GM18502 (cell line): ENCODE measurements around the gene CCDC92.
"Not testable (repeated sequence)": the region's sequence is repeated elsewhere in the genome, so short reads cannot be mapped to it uniquely, and the experiment has no call there.

Experiments
- ATAC-seq: cut with Tn5 transposase; IDR thresholded peaks from one replicate; pipeline ENCODE4 v1.9.1; 2021; ENCODE audit warnings: mild to moderate bottlenecking; ENCODE audit not compliant: unreplicated experiment, poor library complexity

Gene CCDC92

DNA sequence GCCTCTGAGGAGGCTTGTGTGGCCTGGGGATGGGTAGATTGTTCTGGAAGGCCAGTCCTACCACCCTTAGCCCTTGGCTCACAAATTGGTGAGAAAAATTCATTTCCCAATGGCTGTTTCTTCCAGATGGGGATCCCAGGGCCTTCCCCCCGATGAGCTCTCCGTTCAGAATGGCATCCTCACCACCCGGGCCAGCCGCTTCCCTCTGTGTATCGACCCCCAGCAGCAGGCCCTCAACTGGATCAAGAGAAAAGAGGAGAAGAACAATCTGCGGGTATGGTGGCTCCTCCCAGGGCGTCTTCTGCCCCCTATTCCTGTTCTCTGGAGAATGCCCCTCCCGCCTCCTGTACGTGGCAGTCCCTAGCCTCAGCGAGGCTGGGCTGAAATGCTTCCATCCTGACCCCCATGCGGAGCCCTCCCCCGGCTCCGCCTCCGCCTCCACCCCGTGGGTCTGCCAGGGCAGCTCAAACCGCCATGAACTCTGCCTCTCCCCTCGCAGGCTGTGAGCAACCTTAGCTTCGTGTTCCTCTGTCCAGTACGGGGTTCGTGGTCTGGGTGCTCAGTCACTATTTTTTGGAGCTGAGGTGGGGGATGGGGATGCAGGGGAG lies 57.8 kb downstream of the CCDC92 start:
- no peak for ATAC-seq

DNA sequence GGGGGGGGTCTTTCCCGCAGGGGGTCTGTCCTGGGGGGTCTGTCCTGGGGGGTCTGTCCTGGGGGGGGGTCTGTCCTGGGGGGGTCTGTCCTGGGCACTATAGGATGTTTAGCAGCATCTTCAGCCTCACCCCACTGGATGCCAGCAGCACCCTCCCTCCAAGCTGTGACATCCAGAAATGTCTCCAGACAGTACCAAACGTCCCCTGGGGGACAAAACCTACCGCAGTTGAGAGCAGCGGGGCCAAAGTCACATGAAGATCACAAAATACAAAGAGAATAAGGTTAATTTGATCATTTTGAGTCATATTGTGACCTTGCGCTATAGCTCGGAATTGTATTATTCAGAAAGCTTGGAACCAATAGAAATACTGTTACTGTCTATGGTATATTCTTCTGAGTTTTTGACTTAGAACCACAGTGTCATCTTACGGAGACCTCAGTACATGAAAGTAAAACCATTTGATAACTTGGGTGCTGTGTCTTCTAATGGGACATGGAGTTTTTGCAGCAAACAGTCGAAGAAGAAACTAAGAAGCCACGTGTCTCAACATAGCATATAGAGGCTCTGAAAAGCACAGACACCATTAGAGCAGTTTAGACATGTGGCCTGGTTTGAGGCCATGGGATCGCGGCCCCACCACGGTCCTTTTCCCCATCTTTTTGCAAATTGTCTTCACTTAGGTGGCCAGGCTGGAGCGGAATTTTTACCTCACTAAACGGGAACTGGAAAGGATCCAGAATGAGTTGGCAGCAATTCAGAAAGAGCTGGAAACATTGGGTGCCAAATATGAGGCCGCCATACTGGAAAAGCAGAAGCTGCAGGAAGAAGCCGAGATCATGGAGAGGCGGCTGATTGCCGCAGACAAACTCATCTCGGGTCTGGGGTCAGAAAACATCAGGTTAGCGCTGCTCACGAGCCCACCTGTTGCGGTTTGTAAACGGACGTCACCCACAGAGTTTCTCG lies 59.9 kb downstream of the CCDC92 start:
- ATAC-seq, result no peak

DNA sequence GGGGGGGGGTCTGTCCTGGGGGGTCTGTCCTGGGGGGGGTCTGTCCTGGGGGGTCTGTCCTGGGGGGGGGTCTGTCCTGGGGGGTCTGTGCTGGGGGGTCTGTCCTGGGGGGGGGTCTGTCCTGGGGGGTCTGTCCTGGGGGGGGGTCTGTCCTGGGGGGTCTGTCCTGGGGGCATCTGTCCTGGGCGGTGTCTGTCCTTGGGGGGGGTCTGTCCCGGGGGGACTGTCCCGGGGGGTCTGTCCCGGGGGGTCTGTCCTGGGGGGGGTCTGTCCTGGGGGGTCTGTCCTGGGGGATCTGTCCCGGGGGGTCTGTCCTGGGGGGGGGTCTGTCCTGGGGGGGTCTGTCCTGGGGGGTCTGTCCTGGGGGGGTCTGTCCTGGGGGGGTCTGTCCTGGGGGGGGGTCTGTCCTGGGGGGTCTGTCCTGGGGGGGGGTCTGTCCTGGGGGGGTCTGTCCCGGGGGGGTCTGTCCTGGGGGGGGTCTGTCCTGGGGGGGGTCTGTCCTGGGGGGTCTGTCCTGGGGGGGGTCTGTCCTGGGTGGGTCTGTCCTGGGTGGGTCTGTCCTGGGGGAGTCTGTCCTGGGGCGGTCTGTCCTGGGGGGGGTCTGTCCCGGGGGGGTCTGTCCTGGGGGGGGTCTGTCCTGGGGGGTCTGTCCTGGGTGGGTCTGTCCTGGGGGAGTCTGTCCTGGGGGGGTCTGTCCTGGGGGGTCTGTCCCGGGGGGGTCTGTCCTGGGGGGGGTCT lies 60.8 kb downstream of the CCDC92 start:
- ATAC-seq, result not testable (repeated sequence)

DNA sequence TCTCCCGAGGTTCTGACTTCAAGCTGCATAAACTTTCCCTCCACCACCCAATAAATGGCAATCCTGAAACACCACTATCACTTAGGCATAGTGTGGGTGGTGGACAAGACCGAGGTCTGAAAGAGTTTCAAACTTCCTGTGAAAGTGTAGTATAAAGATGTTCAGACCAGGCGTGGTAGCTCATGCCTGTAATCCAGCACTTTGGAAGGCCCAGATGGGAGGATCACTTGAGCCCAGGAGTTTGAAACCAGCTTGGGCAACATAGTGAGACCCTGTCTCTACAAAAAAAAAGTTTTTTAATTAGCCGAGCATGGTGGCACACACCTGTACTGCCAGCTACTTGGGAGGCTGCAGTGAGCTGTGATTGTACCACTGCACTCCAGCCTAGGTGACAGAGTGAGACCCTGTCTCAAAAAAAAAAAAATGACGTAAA lies 61.9 kb downstream of the CCDC92 start:
- no peak for ATAC-seq

DNA sequence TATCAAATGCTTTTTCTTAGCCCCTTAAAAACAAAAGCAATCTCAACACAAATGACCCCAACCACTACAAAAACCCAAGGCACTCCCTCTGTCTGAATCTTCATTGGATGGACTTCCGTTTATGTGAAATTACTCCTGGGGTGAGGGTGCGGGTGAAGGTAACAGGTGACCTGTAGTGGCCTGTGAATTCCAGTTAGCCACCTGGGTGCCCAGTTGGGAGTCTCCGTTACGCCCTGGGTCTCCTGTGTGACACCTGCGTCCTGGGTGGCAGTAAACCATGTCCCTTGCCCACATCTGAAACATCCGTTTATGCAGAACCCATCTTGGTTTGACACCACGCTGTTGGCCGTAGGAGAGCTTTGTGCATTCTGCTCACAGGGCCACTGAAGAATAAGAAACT lies 62.6 kb downstream of the CCDC92 start:
- no peak for ATAC-seq

DNA sequence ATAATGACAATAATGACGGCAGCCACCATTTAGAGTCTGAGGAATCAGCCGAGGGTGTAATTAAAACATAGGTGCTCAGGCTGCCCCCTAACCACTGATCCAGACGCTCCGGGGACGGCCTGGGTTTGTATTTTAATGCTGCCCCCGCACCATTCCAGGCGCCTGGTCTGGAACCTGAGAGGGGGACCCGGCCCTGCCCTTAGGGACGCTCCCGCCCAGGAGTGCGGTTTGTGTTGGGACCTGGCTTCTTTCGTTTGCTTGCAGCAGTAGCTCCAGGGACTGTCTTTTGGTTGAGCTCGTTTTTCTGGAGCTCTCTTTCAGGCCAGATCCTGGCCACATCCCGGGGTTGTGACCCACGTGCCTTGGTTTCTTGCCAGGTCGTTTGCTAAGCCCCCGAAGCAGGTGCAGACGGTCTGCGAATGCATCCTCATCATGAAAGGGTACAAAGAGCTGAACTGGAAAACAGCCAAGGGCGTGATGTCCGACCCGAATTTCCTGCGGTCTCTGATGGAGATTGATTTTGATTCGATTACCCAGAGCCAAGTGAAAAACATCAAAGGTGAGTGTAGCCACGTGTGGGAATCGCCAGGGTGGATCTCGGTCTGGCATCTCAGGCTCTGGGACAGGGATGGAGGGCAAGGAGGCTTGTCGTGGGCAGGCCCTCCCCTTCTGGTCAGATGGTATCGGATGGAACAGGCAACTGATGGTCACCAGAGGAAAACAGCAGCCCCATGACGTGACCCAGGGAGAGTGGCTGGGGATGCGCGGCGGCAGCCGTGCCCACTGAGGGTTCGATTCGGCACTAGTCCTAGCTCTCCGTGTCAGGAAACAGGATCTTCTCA lies 63.5 kb downstream of the CCDC92 start:
- ATAC-seq, result no peak

DNA sequence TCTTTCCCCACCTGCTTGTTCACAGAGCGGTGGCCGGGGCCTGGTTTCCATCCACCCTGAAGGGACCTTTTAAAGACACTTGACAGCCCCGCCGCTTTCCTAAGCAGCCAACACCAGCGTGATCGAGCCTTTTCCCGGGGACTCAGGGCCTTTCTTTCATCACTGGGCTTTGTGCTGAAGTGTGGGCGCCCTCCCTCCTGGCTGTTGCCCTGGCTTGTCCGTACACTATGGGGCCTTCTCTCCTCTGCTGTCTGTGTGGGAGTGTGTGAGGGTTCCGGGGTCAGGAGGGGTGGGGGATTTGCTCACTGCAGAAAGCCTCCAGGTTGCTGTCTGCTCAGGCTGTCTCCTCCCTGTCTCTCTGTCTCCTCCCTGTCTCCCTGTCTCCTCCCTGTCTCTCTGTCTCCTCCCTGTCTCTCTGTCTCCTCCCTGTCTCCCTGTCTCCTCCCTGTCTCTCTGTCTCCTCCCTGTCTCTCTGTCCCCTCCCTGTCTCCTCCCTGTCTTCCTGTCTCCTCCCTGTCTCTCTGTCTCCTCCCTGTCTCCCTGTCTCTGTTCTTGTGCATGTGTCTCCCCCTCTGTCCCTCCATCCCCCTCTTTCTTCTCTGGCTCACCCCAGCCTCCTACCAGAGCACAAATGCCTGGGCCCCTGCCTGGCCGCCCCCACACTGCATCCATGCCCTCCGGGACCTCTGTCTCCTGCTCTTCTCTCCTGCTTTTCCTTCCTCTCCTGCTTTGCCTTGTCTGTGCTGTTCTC lies 64.7 kb downstream of the CCDC92 start:
- no peak for ATAC-seq

DNA sequence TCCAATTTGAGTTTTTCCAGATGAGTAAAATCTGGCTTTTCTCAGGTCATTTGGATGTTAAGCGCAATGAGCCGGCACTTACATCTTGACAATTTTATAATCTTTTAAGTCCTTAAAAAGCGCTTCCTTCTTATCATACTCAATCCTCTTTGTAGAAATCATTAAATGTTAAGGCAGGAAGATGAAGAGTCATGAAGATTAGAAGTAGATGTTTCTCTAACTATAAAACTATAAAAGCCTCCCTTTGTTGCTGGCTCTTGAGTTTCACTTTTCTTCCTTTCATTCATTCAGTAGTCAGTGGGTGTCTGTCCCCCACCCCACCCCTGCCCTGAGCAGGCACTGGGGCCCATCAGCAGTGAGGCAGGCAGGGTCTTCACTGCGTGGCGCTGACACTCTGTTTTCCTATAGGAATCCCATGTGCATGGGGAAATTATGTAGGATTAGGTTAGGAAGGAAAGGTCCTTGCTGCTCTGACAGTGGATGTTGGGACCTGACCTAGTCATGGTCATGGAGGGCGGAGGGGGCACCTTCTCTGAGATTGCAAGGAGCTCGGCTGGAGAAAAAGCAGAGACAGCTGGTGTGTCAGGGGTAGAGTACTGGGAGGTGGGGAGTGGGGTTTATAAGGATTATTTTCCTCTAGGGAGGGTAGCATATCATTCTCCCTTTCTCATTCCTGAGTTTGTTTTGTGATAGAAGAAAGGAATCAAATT lies 65.8 kb downstream of the CCDC92 start:
- no peak for ATAC-seq

DNA sequence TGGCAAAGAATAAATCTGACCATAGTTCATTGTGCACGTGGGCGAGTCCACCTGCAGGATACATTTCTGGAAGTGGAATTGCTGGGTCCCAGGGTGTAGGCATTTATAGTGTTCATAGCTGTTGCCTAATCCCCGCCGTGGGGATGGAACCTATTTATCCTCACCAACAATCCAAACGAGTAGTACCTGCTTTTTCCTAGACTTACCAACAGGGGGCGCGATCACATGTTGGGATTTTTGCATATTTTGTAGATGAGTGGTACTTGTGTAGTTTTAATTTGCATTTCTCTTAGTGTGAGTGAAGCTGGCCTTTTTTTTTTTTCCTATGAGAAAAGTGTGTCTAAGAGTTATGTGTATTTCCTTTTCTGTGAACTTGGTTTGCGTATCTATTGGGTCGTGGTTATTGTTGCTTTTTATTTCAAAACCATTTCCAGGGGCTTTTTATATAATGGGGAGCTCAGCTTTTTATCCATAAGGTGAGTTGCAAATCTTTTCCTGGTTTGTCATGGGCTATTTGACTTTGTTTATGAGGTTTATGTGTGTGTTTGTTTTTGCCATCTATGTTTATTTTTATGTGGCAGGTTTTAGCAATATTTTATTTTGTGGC lies 67.2 kb downstream of the CCDC92 start:
- no peak for ATAC-seq

DNA sequence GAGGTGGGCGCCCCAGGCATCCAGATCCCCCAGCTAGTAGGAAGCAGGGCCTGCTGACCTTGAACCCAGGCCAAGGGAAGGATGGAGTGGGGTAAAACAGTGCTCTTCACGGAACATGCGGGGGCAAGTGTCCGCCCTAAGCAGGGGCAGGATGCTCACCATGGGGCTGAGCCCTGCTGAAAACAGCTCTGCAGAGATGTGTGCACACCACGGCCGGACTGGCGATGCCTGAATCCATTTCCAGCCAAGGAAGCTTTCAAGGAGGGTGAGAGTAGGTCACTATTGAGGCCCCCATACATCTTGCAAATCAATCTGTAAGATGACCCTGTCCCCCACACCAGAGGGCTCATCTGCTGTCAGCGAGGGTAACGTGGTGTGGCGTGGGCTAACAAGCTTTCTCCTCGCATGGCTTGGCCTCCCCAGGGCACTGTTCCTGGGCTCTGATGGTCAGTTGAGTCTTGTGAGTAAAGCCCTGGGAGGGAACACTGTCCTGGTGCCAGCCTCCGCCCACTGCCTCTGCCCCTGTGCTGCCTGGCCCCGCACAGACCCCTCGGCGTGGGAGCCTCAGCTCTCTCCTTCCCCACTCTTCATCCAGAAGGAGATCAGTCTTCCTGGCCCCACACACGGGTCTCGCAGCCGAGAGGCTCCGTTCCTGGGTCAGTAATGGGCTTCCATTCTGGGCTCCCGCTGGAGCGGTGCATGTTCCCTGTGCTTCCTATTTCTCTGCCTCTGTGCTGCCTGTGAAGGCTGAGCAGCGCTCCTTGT lies 69.1 kb downstream of the CCDC92 start:
- ATAC-seq, result no peak

DNA sequence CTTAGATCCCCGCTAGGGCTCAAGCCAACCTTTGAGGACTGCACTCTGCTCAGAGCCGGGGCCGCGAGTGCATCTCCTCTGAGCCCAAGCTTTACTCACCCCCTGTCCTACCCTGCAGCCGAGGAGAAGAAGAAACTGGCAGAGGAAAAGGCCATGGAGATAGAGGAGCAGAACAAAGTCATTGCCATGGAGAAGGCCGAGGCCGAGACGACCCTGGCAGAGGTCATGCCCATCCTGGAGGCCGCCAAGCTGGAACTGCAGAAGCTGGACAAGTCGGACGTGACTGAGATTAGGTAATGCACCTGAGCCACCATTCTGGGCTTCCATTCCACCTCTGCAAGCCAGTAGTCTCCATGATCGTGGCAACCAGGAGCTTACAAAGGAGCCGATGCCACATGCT lies 69.8 kb downstream of the CCDC92 start:
- no peak for ATAC-seq

DNA sequence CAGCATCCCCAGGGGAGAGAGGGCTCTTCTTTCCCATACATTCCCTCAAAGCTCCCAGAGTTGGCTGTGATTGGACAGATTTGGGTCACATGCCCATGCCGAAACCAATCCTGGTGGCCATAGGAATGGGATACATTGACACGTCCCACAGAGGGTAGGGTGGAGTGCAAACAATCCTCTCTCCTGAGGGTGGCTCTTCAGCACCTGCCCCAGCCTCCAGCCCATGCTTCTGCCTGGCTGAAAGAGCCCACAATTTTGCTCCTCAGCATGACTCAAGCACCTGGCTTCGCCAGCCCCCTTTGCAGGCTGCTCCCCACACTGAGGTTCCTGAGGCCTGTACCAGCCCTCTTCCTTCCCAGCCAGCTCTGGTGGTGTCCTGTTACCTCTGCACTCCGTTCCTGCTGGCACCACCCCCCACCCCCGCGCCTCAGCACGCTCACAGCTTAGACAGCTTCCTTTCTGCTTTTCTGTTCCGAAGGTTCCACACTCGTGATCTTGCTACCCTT lies 71.7 kb downstream of the CCDC92 start:
- no peak for ATAC-seq

DNA sequence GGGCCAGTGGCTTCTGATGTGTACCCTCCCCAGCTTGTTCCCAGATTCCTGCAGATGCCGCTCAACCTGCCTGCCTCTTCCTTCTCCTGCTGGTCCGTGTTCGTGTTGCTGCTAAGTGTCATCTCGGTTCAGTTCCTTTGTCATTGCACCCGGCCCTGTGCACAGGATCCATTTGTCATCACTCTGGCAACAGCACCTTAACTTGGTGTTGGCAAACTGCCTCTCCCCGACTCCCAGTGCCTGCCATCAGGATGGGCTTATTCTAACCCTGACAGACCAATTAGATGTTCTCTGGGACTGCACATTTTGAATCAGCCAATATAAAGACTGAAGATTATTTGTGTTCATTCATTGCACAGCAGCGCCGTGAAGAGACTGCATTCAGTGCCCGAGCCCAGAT lies 73.3 kb downstream of the CCDC92 start:
- ATAC-seq, result no peak

DNA sequence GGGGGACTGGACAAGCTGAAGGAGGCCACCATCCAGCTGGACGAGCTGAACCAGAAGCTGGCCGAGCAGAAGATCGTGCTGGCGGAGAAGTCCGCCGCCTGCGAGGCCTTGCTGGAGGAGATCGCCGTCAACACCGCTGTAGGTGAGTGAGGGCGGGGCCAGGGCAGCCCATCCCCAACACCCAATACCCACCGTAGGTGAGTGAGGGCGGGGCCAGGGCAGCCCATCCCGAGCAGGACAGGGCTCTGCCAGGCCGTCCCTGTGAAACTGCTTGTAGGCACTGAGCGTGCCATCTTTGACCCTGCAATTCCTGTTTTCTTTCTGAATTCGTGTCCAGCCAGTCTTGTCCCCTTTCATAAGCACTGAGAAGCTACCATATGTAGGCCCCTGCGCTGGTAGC lies 74.0 kb downstream of the CCDC92 start:
- no peak for ATAC-seq

DNA sequence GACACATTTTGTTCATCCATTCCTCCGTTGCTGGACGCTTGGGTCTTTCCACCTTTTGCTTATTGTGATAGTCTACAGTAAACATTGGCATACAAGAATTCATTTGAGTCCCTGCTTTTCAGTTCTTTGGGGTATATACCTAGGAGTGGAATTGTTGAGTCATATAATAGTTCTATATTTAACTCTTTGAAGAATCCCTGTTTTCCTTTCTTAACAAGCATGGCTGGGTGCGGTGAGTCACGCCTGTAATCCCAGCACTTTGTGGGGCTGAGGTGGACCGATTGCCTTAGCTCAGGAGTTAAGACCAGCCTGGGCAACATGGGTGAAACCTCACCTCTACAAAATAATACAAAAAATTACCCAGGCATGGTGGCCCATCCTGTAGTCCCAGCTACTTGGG lies 75.4 kb downstream of the CCDC92 start:
- no peak for ATAC-seq

DNA sequence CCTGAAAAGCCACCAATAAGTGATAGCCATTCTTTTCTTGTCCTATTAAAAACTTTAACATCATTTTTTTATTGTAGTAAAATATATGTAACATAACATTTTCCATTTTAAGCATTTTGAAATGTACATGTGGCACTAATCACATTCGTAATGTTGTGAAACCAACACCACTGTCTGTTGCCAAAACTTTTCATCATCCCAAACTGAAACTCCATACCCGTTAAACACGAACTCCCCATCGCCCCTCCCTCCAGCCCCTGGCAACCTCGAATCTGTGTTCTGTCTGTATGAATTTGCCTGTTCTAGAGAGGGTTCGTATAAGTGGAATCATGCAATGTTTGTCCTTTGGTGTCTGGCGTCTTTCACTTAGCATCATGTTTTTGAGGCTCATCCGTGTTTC lies 75.9 kb downstream of the CCDC92 start:
- ATAC-seq, result no peak

DNA sequence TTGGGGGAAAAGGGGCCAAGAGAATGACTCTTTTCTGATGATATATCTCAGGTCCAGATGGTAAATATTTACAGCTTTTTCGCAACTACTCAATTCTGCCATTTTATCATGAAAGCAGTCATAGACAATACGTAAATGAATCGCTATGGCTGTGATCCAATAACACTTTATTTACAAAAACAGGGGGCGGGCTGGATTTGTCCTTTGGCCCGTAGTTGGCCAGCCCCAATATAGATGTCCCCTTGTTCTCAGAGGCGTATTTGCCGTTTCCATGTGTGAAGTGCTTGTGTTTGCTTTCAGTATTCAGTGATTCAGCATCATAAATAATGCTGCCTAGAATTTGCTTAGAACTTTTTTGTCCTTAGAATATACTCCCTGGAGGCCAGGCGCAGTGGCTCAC lies 77.2 kb downstream of the CCDC92 start:
- ATAC-seq, result no peak
